HCT116 (cell line): ENCODE results near the gene PRR3. TPM values are rescaled to one million over a fixed set of nuclear protein-coding genes. Genes with fewer than 3 reads are reported as not detected.
A peak's percentile ranks its signal among the peaks of the same experiment; 100 is the strongest.

ENCODE experiments used
- ATAC-seq: fragments of 200-7000 bp; cut with Tn5 transposase; 2 replicates; pipeline ENCODE4 v1.9.1; 2020; ENCODE audit warnings: mild to moderate bottlenecking, moderate library complexity
- BruUV-seq: library from RNA; stranded (reverse); fragments of 400-500 nt; replicated peaks from 2 replicates; lab custom pipeline; 2021; lab: Mats Ljungman, UMichigan
- CTCF ChIA-PET: fragments of 300-600 bp; sonication (Branson Sonifier 250); formaldehyde crosslinking; loops from one replicate; lab custom pipeline; 2021; ENCODE audit warnings: antibody characterized with exemption; lab: Charles Lee
- POLR2A ChIA-PET: fragments of 300-600, 350-600 bp; sonication (Branson Sonifier 250); formaldehyde crosslinking; loops from one replicate; lab custom pipeline; 2021; ENCODE audit warnings: antibody characterized with exemption; lab: Charles Lee
- RAD21 ChIA-PET, 2 experiments: fragments of 300-600 bp; sonication (Branson Sonifier 250); formaldehyde crosslinking; loops; one replicate each; lab custom pipeline; 2023; ENCODE audit warnings: low total read pairs in 2 of 2; ENCODE audit not compliant: uncharacterized antibody in 2 of 2, unreplicated experiment in 2 of 2, low non-redundant PET in 1 of 2; lab: Charles Lee
- DNase-seq: peaks from one replicate; pipeline ENCODE4 v3.0.0-alpha.2; 2010; ENCODE audit warnings: low read depth, low spot score
- H2AFZ ChIP-seq: fragments of 200-600 bp; shearing (Covaris generic), sonication (generic); 2 replicates; pipeline ENCODE4 v1.6.1; 2017; ENCODE audit warnings: low read depth, mixed run types, mixed read lengths, antibody characterized with exemption, low read length; ENCODE audit not compliant: poor library complexity, severe bottlenecking
- H3K27ac ChIP-seq: 2 replicates; pipeline ENCODE4 v1.5.1; 2012; ENCODE audit warnings: low read depth, low read length
- H3K27me3 ChIP-seq: fragments of 200-600 bp; sonication (generic); 2 replicates; pipeline ENCODE4 v1.6.1; 2016; ENCODE audit warnings: mixed run types, low read length, mixed read lengths; ENCODE audit not compliant: insufficient read depth
- H3K36me3 ChIP-seq, 2 experiments: fragments of 200-500 bp in 1 of 2; fragments of 200-600 bp in 1 of 2; sonication (Bioruptor generic) in 1 of 2; sonication (generic) in 1 of 2; 2 replicates each; pipeline versions ENCODE4 v1.5.1 to v1.6.1; 2014 to 2016; ENCODE audit warnings: low read length in 2 of 2, inconsistent platforms in 1 of 2, mixed read lengths in 1 of 2, mixed run types in 1 of 2; ENCODE audit not compliant: insufficient read depth in 2 of 2, control insufficient read depth in 1 of 2
- H3K4me1 ChIP-seq, 2 experiments: fragments of 200-600 bp in 1 of 2; sonication (generic) in 1 of 2; 2 replicates each; pipeline versions ENCODE4 v1.5.1 to v1.6.1; 2012 to 2017; ENCODE audit warnings: low read length in 2 of 2, inconsistent platforms in 1 of 2, mild to moderate bottlenecking in 1 of 2, mixed read lengths in 1 of 2, mixed run types in 1 of 2, moderate library complexity in 1 of 2; ENCODE audit not compliant: insufficient read depth in 2 of 2, control insufficient read depth in 1 of 2
- H3K4me2 ChIP-seq: fragments of 200-600 bp; sonication (generic); 2 replicates; pipeline ENCODE4 v1.6.1; 2017; ENCODE audit warnings: mixed run types, low read length, mixed read lengths
- H3K4me3 ChIP-seq, 2 experiments: fragments of 200-600 bp in 1 of 2; sonication (generic) in 1 of 2; replicated peaks in 1 of 2; 2 replicates each; pipeline ENCODE4 v1.5.1; 2011 to 2016; ENCODE audit warnings: low read length in 2 of 2, control low read depth in 1 of 2, low read depth in 1 of 2, mild to moderate bottlenecking in 1 of 2, mixed read lengths in 1 of 2, mixed run types in 1 of 2
- H3K79me2 ChIP-seq: fragments of 200-600 bp; sonication (generic); 2 replicates; pipeline ENCODE4 v1.6.1; 2017; ENCODE audit warnings: mild to moderate bottlenecking, mixed run types, low read length, moderate library complexity, mixed read lengths; ENCODE audit not compliant: insufficient read depth
- H3K9ac ChIP-seq: fragments of 200-600 bp; sonication (generic); 2 replicates; pipeline ENCODE4 v1.6.1; 2016; ENCODE audit warnings: low read length, mixed read lengths
- H3K9me2 ChIP-seq: fragments of 200-600 bp; sonication (generic), shearing (Covaris generic); 2 replicates; pipeline ENCODE4 v1.6.1; 2017; ENCODE audit warnings: mixed run types, mild to moderate bottlenecking, moderate library complexity; ENCODE audit not compliant: insufficient read depth
- H3K9me3 ChIP-seq, 2 experiments: fragments of 200-500 bp in 1 of 2; fragments of 200-600 bp in 1 of 2; sonication (Bioruptor generic) in 1 of 2; sonication (generic) in 1 of 2; 2 replicates each; pipeline ENCODE4 v1.6.1; 2014 to 2017; ENCODE audit warnings: low read length in 2 of 2, mixed read lengths in 2 of 2, inconsistent platforms in 1 of 2, low read depth in 1 of 2, mild to moderate bottlenecking in 1 of 2, mixed run types in 1 of 2, moderate library complexity in 1 of 2; ENCODE audit not compliant: control insufficient read depth in 1 of 2, insufficient read depth in 1 of 2
- H4K20me1 ChIP-seq: fragments of 200-600 bp; sonication (generic), shearing (Covaris generic); 2 replicates; pipeline ENCODE4 v1.6.1; 2017; ENCODE audit warnings: mixed run types, mild to moderate bottlenecking, moderate library complexity; ENCODE audit not compliant: insufficient read depth
- CBX3 ChIP-seq: IDR thresholded peaks from 2 replicates; pipeline ENCODE4 v1.6.1; 2012; ENCODE audit warnings: low read depth
- EZH2phosphoT487 ChIP-seq: fragments of 200-600 bp; IDR thresholded peaks from 2 replicates; pipeline ENCODE4 v1.6.1; 2018; ENCODE audit warnings: antibody characterized with exemption, borderline replicate concordance
- JUND ChIP-seq: IDR thresholded peaks from 2 replicates; pipeline ENCODE4 v1.6.1; 2012
- POLR2A ChIP-seq: IDR thresholded peaks from 2 replicates; pipeline ENCODE4 v1.7.0; 2011; ENCODE audit warnings: borderline replicate concordance; ENCODE audit not compliant: insufficient read depth, insufficient read length; ENCODE audit errors: extremely low read depth
- POLR2AphosphoS5 ChIP-seq: IDR thresholded peaks from 2 replicates; pipeline ENCODE4 v1.6.1; 2011; ENCODE audit warnings: mild to moderate bottlenecking, low read depth, low read length, moderate library complexity
- RAD21 ChIP-seq: IDR thresholded peaks from 2 replicates; pipeline ENCODE4 v1.6.1; 2012; ENCODE audit warnings: low read depth, mild to moderate bottlenecking
- SIN3A ChIP-seq: IDR thresholded peaks from 2 replicates; pipeline ENCODE4 v1.6.1; 2012; ENCODE audit warnings: low read depth
- SRF ChIP-seq: IDR thresholded peaks from 2 replicates; pipeline ENCODE4 v1.6.1; 2012; ENCODE audit warnings: low read depth
- YY1 ChIP-seq: IDR thresholded peaks from 2 replicates; pipeline ENCODE4 v1.6.1; 2011; ENCODE audit warnings: low read length, low read depth, moderate library complexity, mild to moderate bottlenecking; ENCODE audit not compliant: insufficient replicate concordance; ENCODE audit errors: extremely low read depth
- ZNF274 ChIP-seq: fragments of 200-500 bp; sonication (Bioruptor generic); IDR thresholded peaks from 2 replicates; pipeline ENCODE4 v1.6.1; 2014; ENCODE audit warnings: mild to moderate bottlenecking, low read depth, low read length, inconsistent platforms
- intact Hi-C: fragments of 100-400 bp; cut with micrococcal nuclease; formaldehyde crosslinking; loops from 2 replicates; pipeline ENCODE4 v1.10.0; 2022
- total RNA-seq: library from RNA; stranded (reverse); gene quantifications from one replicate; pipeline ENCODE4 v1.2.1, GENCODE V29; 2021; ENCODE audit not compliant: unreplicated experiment
- TF ChIP-seq, protein P1 (sequence below): IDR thresholded peaks from 2 replicates; pipeline ENCODE4 v1.6.1; 2012
- TF ChIP-seq, protein P2 (sequence below): IDR thresholded peaks from 2 replicates; pipeline ENCODE4 v1.6.1; 2012; ENCODE audit warnings: low read depth
- TF ChIP-seq, protein P3 (sequence below): IDR thresholded peaks from 2 replicates; pipeline ENCODE4 v1.6.1; 2012
- TF ChIP-seq, protein P4 (sequence below), 3 experiments: fragments of 200-600 bp in 1 of 3; sonication (generic) in 1 of 3; IDR thresholded peaks in 2 of 3; conservative IDR thresholded peaks in 1 of 3; 2 replicates each; pipeline ENCODE4 v1.5.1; 2012 to 2017; ENCODE audit warnings: low read depth in 2 of 3, low read length in 2 of 3, antibody characterized with exemption in 1 of 3, borderline replicate concordance in 1 of 3, control low read depth in 1 of 3, mild to moderate bottlenecking in 1 of 3, mixed read lengths in 1 of 3, mixed run types in 1 of 3, moderate library complexity in 1 of 3; ENCODE audit not compliant: insufficient read depth in 1 of 3
- TF ChIP-seq, protein P5 (sequence below): IDR thresholded peaks from 2 replicates; pipeline ENCODE4 v1.6.1; 2011; ENCODE audit warnings: mild to moderate bottlenecking, low read length, moderate library complexity; ENCODE audit not compliant: insufficient replicate concordance; ENCODE audit errors: extremely low read depth

Gene PRR3
- total RNA-seq, 1 experiment from 2014 or later = 16.7 TPM

DNA sequence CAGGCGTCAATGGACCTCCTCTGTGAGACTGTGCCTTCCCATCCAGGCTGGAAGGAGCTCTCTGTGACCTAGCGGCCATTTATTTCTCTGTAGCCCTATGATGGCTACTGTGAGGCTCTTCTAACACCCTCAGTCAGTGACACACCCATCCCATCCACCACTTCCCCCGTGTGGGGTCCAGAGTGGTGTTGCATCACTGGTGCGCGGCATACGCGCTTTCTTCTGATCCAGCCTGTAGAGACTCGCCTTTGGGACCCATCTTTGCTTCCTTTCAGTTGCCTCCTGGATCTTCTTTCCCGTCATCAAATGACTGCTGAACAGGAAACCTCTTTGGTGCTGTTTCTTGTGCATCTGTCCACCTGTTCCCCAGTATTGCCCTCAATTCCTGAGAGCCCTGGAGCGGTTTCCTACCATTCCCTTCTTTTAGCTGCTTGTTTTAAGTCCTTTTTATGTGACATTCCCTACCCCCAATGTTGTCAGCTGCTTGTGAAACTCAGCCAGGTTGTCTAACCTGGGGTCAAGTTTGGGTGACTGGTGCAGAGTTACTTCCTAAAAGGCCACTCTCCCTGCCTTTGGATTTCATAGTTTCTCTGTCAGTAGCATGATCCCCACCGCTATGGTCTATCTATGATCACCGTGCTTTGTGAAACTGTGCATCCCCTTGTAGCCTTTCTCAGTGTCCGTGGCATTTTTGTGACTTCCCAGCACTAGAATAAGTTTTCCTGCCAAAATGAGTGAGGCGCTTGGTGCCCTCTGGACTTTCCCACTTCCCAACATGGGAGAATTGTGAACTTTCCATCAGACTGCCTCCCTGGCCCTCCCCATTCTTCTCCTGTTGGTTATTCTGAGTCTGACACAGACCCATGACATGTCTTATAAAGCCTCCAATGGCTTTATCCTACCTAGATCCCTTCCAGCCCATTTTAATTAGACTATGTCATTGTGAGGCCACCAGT is 5.7 kb downstream of the PRR3 start:
- POLR2A ChIA-PET = no interaction called here

More for the DNA sequence above, 5.7 kb downstream of the PRR3 start:
- Histone ChIP-seq H3K27ac (no peak overlapping the region), H3K4me2 (no peak overlapping the region), H3K4me3 (no peak overlapping the region), H3K4me1 (peaks cover 7 to 8% of the 10 kb centered on the region in 2 experiments; a peak in 3 of 4 replicates), H2AFZ (no peak overlapping the region), H3K79me2 (peaks cover 25% of the 10 kb centered on the region), H3K27me3 (no peaks in the 10 kb centered on the region), H3K9ac (no peak overlapping the region), H3K36me3 (peaks cover 0 to 16% of the 10 kb centered on the region in 2 experiments; a peak in 2 of 4 replicates), H4K20me1 (no peaks in the 10 kb centered on the region), H3K9me2 (no peaks in the 10 kb centered on the region), H3K9me3 (no peaks in the 10 kb centered on the region)
- intact Hi-C loops = no loop called here
- no peak for TF ChIP-seq SRF
- TF ChIP-seq, protein P1, sequence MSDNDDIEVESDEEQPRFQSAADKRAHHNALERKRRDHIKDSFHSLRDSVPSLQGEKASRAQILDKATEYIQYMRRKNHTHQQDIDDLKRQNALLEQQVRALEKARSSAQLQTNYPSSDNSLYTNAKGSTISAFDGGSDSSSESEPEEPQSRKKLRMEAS = no peak
- TF ChIP-seq, protein P2, sequence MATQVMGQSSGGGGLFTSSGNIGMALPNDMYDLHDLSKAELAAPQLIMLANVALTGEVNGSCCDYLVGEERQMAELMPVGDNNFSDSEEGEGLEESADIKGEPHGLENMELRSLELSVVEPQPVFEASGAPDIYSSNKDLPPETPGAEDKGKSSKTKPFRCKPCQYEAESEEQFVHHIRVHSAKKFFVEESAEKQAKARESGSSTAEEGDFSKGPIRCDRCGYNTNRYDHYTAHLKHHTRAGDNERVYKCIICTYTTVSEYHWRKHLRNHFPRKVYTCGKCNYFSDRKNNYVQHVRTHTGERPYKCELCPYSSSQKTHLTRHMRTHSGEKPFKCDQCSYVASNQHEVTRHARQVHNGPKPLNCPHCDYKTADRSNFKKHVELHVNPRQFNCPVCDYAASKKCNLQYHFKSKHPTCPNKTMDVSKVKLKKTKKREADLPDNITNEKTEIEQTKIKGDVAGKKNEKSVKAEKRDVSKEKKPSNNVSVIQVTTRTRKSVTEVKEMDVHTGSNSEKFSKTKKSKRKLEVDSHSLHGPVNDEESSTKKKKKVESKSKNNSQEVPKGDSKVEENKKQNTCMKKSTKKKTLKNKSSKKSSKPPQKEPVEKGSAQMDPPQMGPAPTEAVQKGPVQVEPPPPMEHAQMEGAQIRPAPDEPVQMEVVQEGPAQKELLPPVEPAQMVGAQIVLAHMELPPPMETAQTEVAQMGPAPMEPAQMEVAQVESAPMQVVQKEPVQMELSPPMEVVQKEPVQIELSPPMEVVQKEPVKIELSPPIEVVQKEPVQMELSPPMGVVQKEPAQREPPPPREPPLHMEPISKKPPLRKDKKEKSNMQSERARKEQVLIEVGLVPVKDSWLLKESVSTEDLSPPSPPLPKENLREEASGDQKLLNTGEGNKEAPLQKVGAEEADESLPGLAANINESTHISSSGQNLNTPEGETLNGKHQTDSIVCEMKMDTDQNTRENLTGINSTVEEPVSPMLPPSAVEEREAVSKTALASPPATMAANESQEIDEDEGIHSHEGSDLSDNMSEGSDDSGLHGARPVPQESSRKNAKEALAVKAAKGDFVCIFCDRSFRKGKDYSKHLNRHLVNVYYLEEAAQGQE = no peak
- no peak for TF ChIP-seq SIN3A
- TF ChIP-seq, protein P3, sequence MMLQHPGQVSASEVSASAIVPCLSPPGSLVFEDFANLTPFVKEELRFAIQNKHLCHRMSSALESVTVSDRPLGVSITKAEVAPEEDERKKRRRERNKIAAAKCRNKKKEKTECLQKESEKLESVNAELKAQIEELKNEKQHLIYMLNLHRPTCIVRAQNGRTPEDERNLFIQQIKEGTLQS = no peak
- TF ChIP-seq, protein P4, sequence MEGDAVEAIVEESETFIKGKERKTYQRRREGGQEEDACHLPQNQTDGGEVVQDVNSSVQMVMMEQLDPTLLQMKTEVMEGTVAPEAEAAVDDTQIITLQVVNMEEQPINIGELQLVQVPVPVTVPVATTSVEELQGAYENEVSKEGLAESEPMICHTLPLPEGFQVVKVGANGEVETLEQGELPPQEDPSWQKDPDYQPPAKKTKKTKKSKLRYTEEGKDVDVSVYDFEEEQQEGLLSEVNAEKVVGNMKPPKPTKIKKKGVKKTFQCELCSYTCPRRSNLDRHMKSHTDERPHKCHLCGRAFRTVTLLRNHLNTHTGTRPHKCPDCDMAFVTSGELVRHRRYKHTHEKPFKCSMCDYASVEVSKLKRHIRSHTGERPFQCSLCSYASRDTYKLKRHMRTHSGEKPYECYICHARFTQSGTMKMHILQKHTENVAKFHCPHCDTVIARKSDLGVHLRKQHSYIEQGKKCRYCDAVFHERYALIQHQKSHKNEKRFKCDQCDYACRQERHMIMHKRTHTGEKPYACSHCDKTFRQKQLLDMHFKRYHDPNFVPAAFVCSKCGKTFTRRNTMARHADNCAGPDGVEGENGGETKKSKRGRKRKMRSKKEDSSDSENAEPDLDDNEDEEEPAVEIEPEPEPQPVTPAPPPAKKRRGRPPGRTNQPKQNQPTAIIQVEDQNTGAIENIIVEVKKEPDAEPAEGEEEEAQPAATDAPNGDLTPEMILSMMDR (IDR thresholded peaks at IDR 0.05 in 2 of 3, conservative IDR thresholded peaks at IDR 0.05 in 1 of 3; ENCODE audit: borderline replicate concordance in 1 of 3, insufficient read depth in 1 of 3, low read depth in 2 of 3, low read length in 2 of 3) = no peak
- no peak for TF ChIP-seq RAD21
- TF ChIP-seq EZH2phosphoT487 = no peak
- no peak for TF ChIP-seq JUND
- TF ChIP-seq, protein P5, sequence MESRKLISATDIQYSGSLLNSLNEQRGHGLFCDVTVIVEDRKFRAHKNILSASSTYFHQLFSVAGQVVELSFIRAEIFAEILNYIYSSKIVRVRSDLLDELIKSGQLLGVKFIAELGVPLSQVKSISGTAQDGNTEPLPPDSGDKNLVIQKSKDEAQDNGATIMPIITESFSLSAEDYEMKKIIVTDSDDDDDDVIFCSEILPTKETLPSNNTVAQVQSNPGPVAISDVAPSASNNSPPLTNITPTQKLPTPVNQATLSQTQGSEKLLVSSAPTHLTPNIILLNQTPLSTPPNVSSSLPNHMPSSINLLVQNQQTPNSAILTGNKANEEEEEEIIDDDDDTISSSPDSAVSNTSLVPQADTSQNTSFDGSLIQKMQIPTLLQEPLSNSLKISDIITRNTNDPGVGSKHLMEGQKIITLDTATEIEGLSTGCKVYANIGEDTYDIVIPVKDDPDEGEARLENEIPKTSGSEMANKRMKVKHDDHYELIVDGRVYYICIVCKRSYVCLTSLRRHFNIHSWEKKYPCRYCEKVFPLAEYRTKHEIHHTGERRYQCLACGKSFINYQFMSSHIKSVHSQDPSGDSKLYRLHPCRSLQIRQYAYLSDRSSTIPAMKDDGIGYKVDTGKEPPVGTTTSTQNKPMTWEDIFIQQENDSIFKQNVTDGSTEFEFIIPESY = no peak
- no peak for TF ChIP-seq POLR2A
- TF ChIP-seq POLR2AphosphoS5 = no peak
- TF ChIP-seq ZNF274 = no peak
- no peak for TF ChIP-seq CBX3
- TF ChIP-seq YY1 = no peak
- ChIA-PET CTCF (no interaction called here), RAD21 (no interaction called here)
- ATAC-seq = no peak
- DNase-seq = no peak
- BruUV-seq = TSS peak; percentile 18
